Mesodermal cell (in vitro differentiated cells): ENCODE measurements around the gene IKZF5.

Source experiments
- H3K27ac ChIP-seq: 2 replicates; pipeline ENCODE4 v1.7.0; 2013; ENCODE audit warnings: mild to moderate bottlenecking, low read depth, low read length, moderate library complexity; ENCODE audit not compliant: severe bottlenecking
- H3K36me3 ChIP-seq: 2 replicates; pipeline ENCODE4 v1.7.1; 2013; ENCODE audit warnings: mild to moderate bottlenecking, low read length, moderate library complexity; ENCODE audit not compliant: control insufficient read depth, insufficient read depth
- H3K4me1 ChIP-seq: one replicate; pipeline ENCODE4 v1.7.1; 2013; ENCODE audit warnings: mild to moderate bottlenecking, low read length; ENCODE audit not compliant: insufficient read depth, control insufficient read depth, poor library complexity, severe bottlenecking
- H3K4me3 ChIP-seq: 2 replicates; pipeline ENCODE4 v1.7.0; 2013; ENCODE audit warnings: low read length, control low read depth, mild to moderate bottlenecking; ENCODE audit not compliant: insufficient read depth, poor library complexity, severe bottlenecking; ENCODE audit errors: extremely low read depth
- H3K9me3 ChIP-seq: 2 replicates; pipeline ENCODE4 v1.7.1; 2013; ENCODE audit warnings: mild to moderate bottlenecking, low read length, moderate library complexity; ENCODE audit not compliant: control insufficient read depth
- WGBS, 2 experiments: methylation state at CpG; one replicate each; pipeline ENCODE4 v1.1.5; 2013; ENCODE audit warnings: missing lambda C conversion rate in 2 of 2; ENCODE audit not compliant: insufficient coverage in 2 of 2; 5-methylcytosine and 5-hydroxymethylcytosine counted together

Gene IKZF5

DNA sequence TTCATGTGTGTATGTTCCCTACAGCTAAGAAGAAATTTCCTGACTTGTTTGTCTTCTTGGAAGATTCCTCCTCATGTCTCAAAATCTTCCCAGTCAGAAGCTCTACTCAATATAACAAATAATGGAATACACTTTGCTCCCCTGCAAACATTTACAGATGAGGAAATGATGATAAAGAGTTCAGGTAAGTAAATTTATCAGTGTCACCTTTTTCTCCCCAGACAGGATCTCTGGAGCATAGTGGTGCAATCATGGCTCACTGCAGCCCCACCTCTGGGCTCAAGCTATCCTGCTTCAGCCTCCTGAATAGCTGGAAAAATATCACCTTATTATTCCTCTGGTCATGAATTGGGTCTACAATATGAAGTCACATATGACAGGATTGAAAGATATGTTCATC lies 25.7 kb upstream of the IKZF5 start:
- Histone ChIP-seq H3K36me3 (no peaks in the 10 kb centered on the region), H3K9me3 (no peaks in the 10 kb centered on the region), H3K27ac (no peak overlapping the region), H3K4me3 (no peak overlapping the region), H3K4me1 (no peaks in the 10 kb centered on the region)

DNA sequence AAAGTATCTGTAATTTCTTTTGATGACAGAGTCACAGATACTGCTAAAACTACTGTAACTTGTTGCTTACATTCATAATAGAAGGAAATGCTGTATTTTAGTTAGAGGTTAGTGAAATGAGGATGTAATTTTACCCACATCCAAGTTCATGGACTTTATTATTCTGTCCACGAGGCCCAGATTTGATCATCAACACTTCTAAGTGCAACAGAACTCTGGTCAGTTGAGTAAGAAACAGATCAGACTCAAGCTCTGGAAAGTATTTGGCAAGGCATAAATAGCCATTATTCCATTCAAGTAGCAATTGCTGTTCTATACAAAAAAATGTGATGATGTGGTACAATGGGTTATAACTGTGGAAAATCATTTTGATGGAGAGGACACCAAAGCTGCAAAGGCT lies 22.5 kb upstream of the IKZF5 start:
- Histone ChIP-seq H3K36me3 (no peaks in the 10 kb centered on the region), H3K4me1 (no peaks in the 10 kb centered on the region), H3K4me3 (no peak overlapping the region), H3K27ac (no peak overlapping the region), H3K9me3 (no peaks in the 10 kb centered on the region)
- WGBS, 2 experiments = 100% methylated on average over 1 of the region's 1 CpG; no CpG with 5 or more reads in 1 of the 2 experiments

DNA sequence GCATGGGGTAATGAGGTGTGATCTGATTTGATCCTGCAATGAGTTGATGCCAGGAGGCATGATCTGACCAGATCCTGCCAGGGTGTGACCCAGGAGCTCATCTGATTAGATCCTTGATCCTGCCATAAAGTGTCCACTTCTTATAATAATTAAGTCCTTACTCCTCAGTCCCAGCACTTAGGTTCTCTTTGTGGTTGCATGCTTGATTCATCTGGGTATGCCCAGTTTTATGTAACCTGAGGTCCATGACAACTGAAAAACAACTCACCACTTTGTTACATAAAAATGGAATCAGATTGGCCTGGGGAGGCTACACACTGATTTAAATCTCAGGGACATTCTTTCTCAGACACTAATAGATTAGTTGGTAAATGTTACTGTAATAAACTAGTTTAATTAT lies 19.3 kb upstream of the IKZF5 start:
- no peak overlapping the region for H3K4me3 ChIP-seq
- no peaks in the 10 kb centered on the region for H3K4me1 ChIP-seq
- H3K36me3 ChIP-seq = no peaks in the 10 kb centered on the region
- no peaks in the 10 kb centered on the region for H3K9me3 ChIP-seq
- H3K27ac ChIP-seq = no peak overlapping the region

DNA sequence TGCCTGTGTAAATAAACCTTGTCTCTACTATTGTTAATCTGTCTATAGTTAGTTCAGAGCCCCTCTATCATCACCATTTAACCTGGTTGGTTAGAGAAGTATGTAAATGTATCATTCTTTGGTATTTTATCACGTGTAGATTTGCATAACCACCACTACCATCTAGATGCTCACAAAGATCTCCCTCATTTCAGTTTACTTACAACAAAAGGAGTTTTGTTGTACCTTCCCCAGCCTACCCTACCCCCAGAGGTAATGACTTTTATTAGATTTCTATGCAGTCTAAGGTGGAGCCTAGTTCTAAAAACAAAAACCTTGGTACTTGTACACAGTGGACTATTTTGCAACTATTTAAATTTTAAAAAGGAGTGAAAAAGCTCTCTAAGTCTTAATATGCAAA lies 17.7 kb upstream of the IKZF5 start:
- Histone ChIP-seq H3K27ac (no peak overlapping the region), H3K9me3 (no peaks in the 10 kb centered on the region), H3K36me3 (no peaks in the 10 kb centered on the region), H3K4me3 (no peak overlapping the region), H3K4me1 (no peaks in the 10 kb centered on the region)
- no CpG with 5 or more reads among the region's 1 CpG for WGBS, 2 experiments

DNA sequence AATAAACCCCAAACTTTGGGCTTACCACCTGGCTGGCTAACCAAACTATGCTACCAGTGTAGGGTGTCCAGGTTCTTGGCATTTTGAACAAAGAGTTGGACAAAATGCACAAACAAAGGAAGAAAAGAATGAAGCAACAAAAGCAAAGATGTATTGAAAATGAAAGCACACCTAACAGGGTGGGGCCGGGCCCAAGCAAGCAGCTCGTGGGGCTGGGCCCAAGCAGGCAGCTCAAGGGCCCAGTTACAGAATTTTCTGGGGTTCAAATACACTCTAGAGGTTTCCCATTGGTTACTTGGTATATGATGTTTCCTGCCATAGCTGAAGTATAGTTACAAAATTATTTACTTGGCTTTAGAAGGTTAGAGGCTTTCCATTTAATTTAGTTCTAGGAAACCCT lies 15.9 kb upstream of the IKZF5 start:
- no peaks in the 10 kb centered on the region for H3K36me3 ChIP-seq
- H3K4me1 ChIP-seq = no peaks in the 10 kb centered on the region
- no peaks in the 10 kb centered on the region for H3K9me3 ChIP-seq
- H3K27ac ChIP-seq = no peak overlapping the region
- H3K4me3 ChIP-seq = no peak overlapping the region
- 90 to 100% methylated on average over 2 of the region's 2 CpGs for WGBS, 2 experiments

DNA sequence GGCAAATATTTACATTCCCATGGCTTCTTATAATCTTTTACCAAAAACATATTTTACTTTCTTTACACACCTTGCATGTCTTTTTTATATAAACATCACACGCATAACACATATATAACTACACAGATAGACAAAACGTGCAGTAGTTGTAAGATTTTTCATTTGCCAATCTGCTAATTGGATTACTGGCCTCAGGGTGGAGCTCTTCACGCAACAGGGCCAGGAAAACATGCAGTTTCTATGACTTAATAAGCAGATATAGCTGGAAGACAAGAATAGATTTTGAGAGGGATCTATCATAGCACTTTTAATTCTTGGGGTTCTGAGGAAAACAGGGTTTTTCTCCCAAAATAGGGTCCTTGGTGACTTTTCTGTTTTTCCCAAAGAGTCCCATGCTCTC lies 12.9 kb upstream of the IKZF5 start:
- Histone ChIP-seq H3K9me3 (no peaks in the 10 kb centered on the region), H3K27ac (no peak overlapping the region), H3K36me3 (no peaks in the 10 kb centered on the region), H3K4me3 (no peak overlapping the region), H3K4me1 (no peaks in the 10 kb centered on the region)
- 58% methylated on average over 2 of the region's 3 CpGs; no CpG with 5 or more reads in 1 of the 2 experiments for WGBS, 2 experiments

DNA sequence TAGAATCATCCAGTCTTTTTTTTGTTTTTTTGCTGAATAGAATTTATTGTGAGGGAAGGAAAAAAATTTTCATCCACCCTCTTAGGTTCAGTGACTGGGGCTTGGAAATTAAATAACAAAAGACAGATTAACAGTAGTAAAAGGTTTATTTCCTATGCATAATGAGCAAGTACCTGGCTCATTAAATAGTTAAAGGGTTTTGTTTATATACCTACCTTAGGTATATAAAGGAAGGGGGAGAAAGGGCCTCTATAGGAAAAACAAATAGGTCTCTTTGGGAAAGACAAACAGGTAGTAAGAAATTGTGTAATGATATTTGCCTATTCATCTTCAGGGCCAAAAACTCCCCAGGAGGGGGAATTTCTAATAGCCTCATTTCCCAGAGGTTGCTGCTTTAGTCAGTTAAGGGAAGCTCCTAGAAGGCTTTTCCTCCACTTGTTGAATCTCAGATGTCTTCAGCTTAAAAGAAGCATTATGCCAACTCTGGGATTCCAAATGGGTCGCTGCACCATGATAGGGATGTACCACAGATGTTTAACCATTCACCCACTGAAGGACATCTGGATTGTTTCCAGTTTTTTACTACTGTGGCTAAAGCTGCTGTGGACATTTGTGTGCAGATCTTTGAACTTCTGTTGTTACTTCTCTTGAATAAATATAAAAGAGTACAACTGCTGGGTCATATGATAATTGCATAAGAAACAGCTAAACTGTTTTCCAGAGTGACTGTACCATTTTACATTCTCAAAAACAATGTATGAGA lies 11.5 kb upstream of the IKZF5 start:
- H3K27ac ChIP-seq = no peak overlapping the region
- H3K4me1 ChIP-seq = no peaks in the 10 kb centered on the region
- WGBS, 2 experiments = 58 to 67% methylated on average over 1 of the region's 1 CpG
- no peaks in the 10 kb centered on the region for H3K36me3 ChIP-seq
- H3K9me3 ChIP-seq = no peaks in the 10 kb centered on the region
- H3K4me3 ChIP-seq = no peak overlapping the region

DNA sequence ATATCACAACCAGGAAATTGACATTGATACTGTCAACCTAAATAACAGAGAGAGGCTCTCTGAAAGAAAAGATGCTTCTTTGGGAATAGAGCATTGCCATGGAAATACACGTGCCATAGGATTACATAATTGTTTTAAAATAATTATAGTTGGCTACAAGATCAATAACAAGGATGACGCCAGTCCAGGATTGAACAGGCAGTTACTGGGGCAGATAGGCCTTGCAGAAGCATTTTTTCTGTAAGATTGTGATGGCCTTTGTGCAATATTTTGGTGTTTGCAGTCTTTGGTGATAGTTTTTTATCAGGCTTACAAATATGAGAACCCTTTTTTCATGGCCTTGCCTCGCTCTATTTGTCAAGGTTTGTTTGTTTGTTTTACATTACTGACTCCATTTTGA lies 10.7 kb upstream of the IKZF5 start:
- Histone ChIP-seq H3K27ac (no peak overlapping the region), H3K9me3 (no peaks in the 10 kb centered on the region), H3K36me3 (no peaks in the 10 kb centered on the region), H3K4me1 (no peaks in the 10 kb centered on the region), H3K4me3 (no peak overlapping the region)
- WGBS, 2 experiments = 76% methylated on average over 2 of the region's 3 CpGs; no CpG with 5 or more reads in 1 of the 2 experiments

DNA sequence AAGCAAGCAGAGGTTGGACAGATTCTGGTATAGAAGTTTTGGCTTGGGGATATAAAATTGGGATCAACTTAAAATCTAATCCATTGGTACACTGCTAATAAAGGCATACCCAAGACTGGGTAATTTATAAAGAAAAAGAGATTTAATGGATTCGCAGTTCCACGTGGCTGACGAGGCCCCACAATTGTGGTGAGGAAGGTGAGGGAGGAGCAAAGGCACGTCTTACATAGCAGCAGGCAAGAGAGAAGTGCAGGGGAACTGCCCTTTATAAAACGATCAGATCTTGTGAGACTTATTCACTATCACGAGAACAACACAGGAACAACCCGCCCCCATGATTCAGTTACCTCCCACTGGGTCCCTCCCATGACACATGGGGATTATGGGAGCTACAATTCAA lies 9.9 kb upstream of the IKZF5 start:
- WGBS, 2 experiments = 91 to 94% methylated on average over 4 of the region's 7 CpGs

DNA sequence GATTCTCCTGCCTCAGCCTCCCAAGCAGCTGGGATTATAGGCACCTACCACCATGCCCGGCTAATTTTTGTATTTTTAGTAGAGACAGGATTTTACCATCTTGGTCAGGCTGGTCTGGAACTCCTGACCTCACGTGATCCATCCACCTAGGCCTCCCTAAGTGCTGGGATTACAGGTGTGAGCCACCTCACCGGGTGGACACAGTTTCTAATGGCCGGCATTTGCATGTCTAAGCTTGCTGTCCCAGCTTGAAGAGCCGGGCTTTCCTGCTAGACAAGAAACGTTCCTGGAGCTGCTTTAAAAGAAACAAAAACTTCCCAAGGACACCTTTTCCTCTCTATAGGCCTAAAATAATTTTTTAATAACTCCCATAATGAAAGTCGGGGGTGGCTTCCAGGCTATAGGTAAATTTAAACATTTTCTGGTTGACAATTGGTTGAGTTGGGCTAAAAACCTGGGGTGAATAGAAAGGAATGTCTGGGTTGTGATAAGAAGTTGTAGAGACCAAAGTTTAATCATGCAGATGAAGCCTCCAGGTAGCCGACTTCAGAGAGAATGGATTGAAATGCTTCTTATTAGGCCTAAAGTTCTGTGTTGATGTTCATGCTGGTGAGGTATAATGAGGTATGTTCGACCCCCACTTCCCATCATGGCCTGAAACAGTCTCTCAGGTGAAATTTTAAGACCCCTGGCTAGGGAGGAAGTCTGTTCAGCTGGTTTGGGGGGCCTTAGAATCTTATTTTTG lies 9.0 kb upstream of the IKZF5 start:
- Histone ChIP-seq H3K9me3 (no peaks in the 10 kb centered on the region), H3K27ac (no peak overlapping the region), H3K36me3 (peaks cover 3% of the 10 kb centered on the region), H3K4me3 (no peak overlapping the region), H3K4me1 (no peaks in the 10 kb centered on the region)
- WGBS, 2 experiments = 60 to 66% methylated on average over 7 to 8 of the region's 9 CpGs

More for the DNA sequence above, 9.9 kb upstream of the IKZF5 start:
- H3K36me3 ChIP-seq = no peaks in the 10 kb centered on the region
- no peaks in the 10 kb centered on the region for H3K9me3 ChIP-seq
- no peak overlapping the region for H3K27ac ChIP-seq
- H3K4me3 ChIP-seq = no peak overlapping the region
- no peaks in the 10 kb centered on the region for H3K4me1 ChIP-seq

DNA sequence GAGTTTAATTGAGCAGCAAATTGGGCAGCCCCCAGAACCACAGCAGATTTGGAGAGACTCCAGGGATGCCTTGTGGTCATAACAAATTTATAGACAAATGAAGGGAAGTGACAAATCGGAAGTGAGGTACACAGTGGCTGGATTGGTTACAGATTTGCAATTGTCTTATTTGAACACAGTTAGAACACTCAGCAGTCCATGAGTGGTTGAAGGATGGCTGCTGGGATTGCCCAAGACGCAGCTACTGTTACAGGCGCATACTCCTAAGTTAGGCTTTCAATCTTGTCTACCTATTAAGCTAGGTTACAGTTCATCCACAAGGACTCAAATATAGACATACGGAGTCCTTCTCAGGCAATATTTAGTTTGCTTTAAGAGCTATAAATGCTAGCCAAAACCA lies 7.6 kb upstream of the IKZF5 start:
- Histone ChIP-seq H3K36me3 (peaks cover 3% of the 10 kb centered on the region), H3K4me3 (no peak overlapping the region), H3K27ac (no peak overlapping the region), H3K9me3 (no peaks in the 10 kb centered on the region), H3K4me1 (no peaks in the 10 kb centered on the region)
- WGBS, 2 experiments = 100% methylated on average over 3 to 4 of the region's 4 CpGs
